Measurements from ENCODE around the gene ESD.

Gene ESD

DNA sequence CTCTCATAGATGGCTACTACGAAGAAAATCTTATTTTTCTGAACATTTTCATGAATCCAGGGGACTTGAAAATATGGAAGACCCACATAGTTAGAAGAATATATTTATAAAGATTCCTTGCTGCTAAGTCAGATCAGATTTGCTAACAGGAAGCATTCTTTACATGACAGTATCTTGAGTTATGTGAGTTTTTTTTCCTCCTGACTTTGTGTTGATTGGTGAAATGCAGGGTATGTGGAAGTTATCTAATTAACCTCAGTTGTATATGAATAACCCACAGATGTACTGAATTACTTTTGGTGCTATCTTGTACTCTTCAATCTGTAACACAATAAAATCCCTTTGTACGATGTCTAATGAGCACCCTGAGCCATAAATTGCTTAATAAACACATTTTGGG is 53.8 kb downstream of the ESD start:
- no peak for DNase-seq

DNA sequence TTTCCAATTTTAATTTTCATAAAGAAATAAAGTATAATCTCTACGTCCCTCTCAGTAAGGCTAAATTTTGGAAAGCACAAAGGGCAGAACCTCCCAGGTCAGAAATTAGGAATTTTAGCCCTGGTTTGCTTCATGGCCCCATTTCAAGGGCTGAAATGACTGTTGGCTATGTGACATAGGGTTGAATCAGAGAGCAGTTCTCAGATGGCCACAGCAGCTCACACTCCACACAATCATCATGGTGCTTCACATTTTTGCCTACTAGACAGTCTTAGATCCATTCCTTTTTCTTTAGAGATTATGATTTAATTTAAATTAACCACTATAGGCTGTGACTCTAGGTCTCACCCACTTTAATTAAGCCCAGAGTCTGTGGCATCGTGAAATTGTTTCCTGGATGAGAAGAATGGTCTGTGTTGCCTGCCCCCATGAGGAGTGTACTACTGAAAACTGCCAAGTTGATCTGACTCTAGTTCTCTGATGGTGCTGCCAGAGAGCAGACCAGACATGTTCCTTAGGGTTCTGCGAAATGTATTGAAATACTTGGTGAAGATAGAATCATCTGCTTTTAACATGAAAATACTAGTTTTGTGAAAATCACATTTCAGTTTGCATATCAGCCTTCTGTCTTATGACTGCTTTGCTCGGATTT is 57.4 kb downstream of the ESD start:
- DNase-seq: no peak

DNA sequence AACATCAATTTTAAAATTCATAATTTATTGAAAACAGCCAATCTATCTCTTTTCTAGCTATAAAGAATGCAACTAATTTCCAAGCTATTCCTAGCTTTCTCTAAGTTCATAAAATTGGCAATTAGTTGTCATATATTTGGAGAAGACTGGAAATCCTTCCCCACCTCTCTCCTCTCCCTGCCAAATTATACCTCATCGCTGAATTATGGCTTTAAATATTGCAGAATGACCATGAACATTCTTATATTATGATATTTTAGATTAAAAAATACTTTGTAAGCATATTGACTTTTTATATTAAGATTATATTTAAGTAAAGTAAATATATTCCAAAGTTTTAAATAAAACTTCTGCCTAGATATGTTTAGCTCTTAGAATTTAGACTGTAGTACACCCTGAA is 58.2 kb downstream of the ESD start:
- DNase-seq: no peak

DNA sequence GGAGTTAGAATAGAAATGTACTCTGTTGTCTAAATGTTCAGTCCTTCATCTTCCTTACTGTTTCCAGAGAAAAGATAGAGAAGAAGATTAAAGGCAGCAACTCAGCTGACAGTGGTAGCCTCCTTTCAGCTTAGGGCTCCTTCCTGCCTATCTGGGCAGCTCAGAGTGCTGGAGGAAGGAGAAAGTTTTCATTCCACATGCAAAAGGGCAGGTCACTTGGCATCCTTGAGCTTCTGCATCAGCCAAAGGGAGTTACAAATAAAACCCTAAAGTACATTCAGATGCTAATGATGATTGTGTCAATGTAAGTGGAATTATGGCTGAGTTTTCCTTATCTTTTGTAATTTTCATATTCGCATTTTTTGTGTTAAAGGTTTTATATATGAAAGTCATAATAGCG is 58.9 kb downstream of the ESD start:
- no peak for DNase-seq

DNA sequence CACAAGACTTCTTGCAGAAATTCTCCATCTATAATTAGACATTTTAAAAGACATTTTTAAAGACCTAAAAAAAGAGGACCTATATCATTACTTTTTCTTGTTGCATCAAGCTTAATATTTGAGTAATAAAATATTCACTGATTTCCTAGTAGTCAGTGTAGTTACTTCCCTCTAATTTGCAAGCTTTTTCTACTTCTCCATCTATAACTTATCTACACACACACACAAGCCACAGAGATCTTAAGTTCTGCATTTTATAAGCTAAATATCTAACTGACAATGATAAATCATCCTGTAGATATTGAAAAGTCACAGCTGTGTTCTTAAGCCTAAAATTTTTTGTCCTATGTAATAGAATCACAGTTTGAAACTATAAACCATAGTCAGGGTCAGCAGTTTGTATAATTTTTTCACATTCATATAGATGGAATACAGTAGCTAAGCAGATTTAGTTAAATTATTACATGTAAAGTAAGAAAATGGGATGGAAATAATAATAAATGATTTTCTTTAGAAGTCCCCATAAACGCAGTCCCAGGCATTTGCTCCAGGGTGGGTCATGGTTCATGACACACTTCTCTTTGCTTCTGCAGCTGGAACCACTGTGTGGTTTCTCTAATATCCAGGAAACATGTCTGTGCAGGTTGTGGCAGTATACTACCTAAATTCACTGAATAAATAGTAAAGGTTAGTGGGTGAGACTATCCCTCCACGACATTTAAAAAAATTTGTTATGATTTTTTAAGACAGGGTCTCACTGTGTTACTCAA is 60.2 kb downstream of the ESD start:
- no peak for DNase-seq

DNA sequence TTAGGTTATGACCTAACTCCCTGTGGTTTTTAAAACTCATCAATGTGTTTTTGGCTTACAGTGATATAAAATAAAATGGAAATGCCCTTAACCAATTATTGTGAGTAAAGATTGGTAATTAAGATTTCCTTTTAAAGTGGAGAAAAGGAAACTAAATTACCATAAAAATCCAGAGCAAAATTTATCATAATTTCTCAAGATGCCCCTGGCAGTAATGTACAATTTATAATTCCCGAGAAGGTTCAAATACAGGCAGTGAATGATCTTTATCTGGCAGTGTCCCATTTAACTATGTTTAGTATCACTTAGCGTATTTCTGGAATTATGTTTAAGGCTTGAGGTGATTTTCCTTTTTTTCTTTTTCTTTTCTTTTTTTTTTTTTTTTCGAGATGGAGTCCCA is 61.5 kb downstream of the ESD start:
- no peak for DNase-seq

DNA sequence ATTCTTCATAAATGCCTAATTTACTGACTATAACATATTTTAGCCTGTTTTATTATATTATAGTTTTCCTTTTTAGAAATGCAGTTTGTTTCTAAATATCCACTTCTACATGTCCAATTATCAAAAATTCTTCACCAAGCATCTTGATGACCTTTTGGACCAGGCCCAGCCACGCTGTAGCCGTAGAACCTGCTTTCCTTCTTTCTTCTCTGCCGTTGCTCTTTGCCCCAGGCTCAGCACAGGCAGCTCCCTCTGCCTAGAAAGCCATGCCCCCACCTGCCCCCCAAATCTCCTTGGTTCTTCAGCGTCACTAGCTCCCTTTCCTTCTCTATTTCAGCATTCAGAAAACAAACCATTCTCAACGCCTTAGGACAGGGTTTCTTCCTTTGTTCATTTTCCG is 65.4 kb downstream of the ESD start:
- DNase-seq: no peak

DNA sequence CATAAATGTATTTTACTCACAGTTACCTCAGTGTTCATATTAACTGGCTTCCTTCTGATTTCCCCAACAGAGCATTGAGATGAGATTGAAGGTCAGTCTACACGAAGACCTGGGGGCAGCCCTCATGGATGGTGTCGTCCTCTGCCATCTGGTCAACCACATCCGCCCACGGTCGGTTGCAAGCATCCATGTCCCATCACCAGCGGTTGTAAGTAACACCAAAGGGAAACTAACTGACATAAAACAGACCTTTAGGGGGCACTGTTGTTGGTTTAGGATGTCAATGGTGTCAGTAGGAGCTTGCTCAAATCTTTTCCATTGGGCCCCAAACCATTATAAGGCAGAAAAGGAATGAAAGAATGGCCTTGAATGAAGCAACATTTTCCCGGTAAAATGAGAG is 68.2 kb downstream of the ESD start:
- no peak for DNase-seq

DNA sequence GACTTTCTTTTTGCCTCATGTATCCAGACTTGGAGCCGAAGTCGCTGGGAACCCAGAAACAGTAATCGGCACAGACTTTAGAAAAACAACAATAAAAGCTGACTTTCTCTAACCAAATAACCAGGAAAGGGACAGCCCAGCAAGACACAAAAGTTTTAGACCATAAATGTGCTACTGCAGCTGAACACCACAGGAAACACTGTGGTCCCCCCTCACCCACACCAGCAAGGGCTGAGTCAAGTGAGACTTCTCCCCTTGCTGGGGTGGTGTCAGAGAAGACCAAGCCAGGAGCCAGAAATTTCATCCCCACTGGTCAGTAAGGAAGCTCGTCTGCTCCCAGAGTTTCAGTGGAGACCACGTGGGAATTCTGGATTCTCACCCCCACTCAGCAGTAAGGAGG is 70.6 kb downstream of the ESD start:
- no peak for DNase-seq

Measured in DMS79 treated with DMSO at 0.1 percent for 48 hours (cell line).